OCI-LY7 (cell line): ENCODE results near the gene RCCD1. TPM values are rescaled to one million over a fixed set of nuclear protein-coding genes. Genes with fewer than 3 reads are reported as not detected.

Experiments used
- Bru-seq: library from RNA; stranded (reverse); fragments of 400-500 nt; gene quantifications from one replicate; lab custom pipeline; 2021; lab: Mats Ljungman, UMichigan
- BruChase-seq, 2 experiments: library from RNA; stranded (reverse); fragments of 400-500 nt; gene quantifications; one replicate each; lab custom pipeline; 2021; lab: Mats Ljungman, UMichigan
- BruUV-seq: library from RNA; stranded (reverse); fragments of 400-500 nt; replicated peaks from 2 replicates; lab custom pipeline; 2021; lab: Mats Ljungman, UMichigan
- CTCF ChIA-PET: fragments of 300-600 bp; sonication (Branson Sonifier 250); formaldehyde crosslinking; loops from one replicate; lab custom pipeline; 2022; ENCODE audit warnings: antibody characterized with exemption; ENCODE audit not compliant: unreplicated experiment; lab: Charles Lee
- POLR2A ChIA-PET: fragments of 300-600 bp; sonication (Branson Sonifier 250); formaldehyde crosslinking; loops from one replicate; lab custom pipeline; 2022; ENCODE audit warnings: antibody characterized with exemption; lab: Charles Lee
- DNase-seq: peaks from one replicate; pipeline ENCODE4 v3.0.0-alpha.2; 2015; ENCODE audit warnings: low spot score
- H2AFZ ChIP-seq: fragments of 200-600 bp; sonication (generic), shearing (Covaris generic); 2 replicates; pipeline ENCODE4 v1.6.1; 2014; ENCODE audit warnings: mild to moderate bottlenecking, antibody characterized with exemption, low read length, moderate library complexity
- H3K27ac ChIP-seq: fragments of 200-600 bp; sonication (generic); 2 replicates; pipeline ENCODE4 v1.5.1; 2014; ENCODE audit warnings: mixed run types, low read depth, mild to moderate bottlenecking, moderate library complexity, low read length, inconsistent platforms; ENCODE audit not compliant: poor library complexity, severe bottlenecking
- H3K36me3 ChIP-seq: fragments of 200-600 bp; sonication (generic); 2 replicates; pipeline ENCODE4 v1.6.1; 2014; ENCODE audit warnings: mild to moderate bottlenecking, antibody characterized with exemption, low read length, moderate library complexity, mixed read lengths; ENCODE audit not compliant: insufficient read depth
- H3K4me1 ChIP-seq: fragments of 200-600 bp; sonication (generic); 2 replicates; pipeline ENCODE4 v1.5.1; 2014; ENCODE audit warnings: mild to moderate bottlenecking, low read length; ENCODE audit not compliant: insufficient read depth, poor library complexity, severe bottlenecking
- H3K4me2 ChIP-seq: fragments of 200-600 bp; sonication (generic); 2 replicates; pipeline ENCODE4 v1.6.1; 2014; ENCODE audit warnings: mild to moderate bottlenecking, low read length
- H3K4me3 ChIP-seq: fragments of 200-600 bp; sonication (generic); 2 replicates; pipeline ENCODE4 v1.5.1; 2014; ENCODE audit warnings: mild to moderate bottlenecking, low read depth, low read length; ENCODE audit not compliant: poor library complexity, severe bottlenecking
- H3K79me2 ChIP-seq: fragments of 200-600 bp; sonication (generic); 2 replicates; pipeline ENCODE4 v1.6.1; 2016; ENCODE audit warnings: low read depth, mild to moderate bottlenecking, low read length, moderate library complexity, mixed read lengths; ENCODE audit not compliant: insufficient read depth
- H3K9me2 ChIP-seq: fragments of 200-600 bp; sonication (generic); 2 replicates; pipeline ENCODE4 v1.6.1; 2016; ENCODE audit warnings: mild to moderate bottlenecking, low read length, mixed read lengths; ENCODE audit not compliant: insufficient read depth
- H3K9me3 ChIP-seq: fragments of 200-600 bp; sonication (generic); 2 replicates; pipeline ENCODE4 v1.6.1; 2014; ENCODE audit warnings: mild to moderate bottlenecking, mixed run types, low read length, mixed read lengths
- H4K20me1 ChIP-seq: fragments of 200-600 bp; sonication (generic); 2 replicates; pipeline ENCODE4 v1.6.1; 2014; ENCODE audit warnings: mild to moderate bottlenecking, antibody characterized with exemption, low read length, moderate library complexity, mixed read lengths; ENCODE audit not compliant: insufficient read depth
- EZH2phosphoT487 ChIP-seq: fragments of 200-600 bp; sonication (generic); IDR thresholded peaks from 2 replicates; pipeline ENCODE4 v1.6.1; 2018; ENCODE audit warnings: low read depth, borderline replicate concordance, mild to moderate bottlenecking, mixed run types, antibody characterized with exemption, low read length, moderate library complexity, mixed read lengths
- intact Hi-C: fragments of 100-400 bp; cut with micrococcal nuclease; formaldehyde crosslinking; loops from one replicate; pipeline ENCODE4 v1.10.0; 2022; ENCODE audit not compliant: unreplicated experiment
- long read RNA-seq: library from polyadenylated mRNA; stranded (forward); transcript quantifications from one replicate; pipeline ENCODE4 v2.0.0, GENCODE V29; 2022
- total RNA-seq, 2 experiments: library from RNA; depleted of rRNA in 1 of 2; stranded (reverse); fragments of >200 nt in 1 of 2; shearing (Covaris generic) in 1 of 2; gene quantifications; 2 replicates each; pipeline ENCODE4 v1.2.3, GENCODE V29; 2014 to 2022
- TF ChIP-seq, protein P1 (sequence below): fragments of 200-600 bp; sonication (generic); conservative IDR thresholded peaks from 2 replicates; pipeline ENCODE4 v1.5.1; 2014; ENCODE audit warnings: mild to moderate bottlenecking, antibody characterized with exemption, low read length, moderate library complexity, mixed read lengths

The RCCD1 gene, protein sequence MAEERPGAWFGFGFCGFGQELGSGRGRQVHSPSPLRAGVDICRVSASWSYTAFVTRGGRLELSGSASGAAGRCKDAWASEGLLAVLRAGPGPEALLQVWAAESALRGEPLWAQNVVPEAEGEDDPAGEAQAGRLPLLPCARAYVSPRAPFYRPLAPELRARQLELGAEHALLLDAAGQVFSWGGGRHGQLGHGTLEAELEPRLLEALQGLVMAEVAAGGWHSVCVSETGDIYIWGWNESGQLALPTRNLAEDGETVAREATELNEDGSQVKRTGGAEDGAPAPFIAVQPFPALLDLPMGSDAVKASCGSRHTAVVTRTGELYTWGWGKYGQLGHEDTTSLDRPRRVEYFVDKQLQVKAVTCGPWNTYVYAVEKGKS
- 74.8 and 77.7 TPM in 2 replicates for total RNA-seq (2014; rRNA removed; shearing (Covaris generic))
- total RNA-seq (2022): 84.5 and 96.9 TPM in 2 replicates
- Bru-seq, nascent RNA: percentile 75 among the genes with signal in this experiment
- BruChase-seq, experiment 1, labeled RNA remaining after a 6-hour chase: percentile 80 among the genes with signal in this experiment
- BruChase-seq, experiment 2, labeled RNA remaining after a 2-hour chase: percentile 80 among the genes with signal in this experiment
- long read RNA-seq, transcript RCCD1-201 (8 exons, 2,689 nt): major isoform, 49 of 156 reads
- long read RNA-seq, partial matches to known transcripts: 64 of 156 reads
- long read RNA-seq, other reads (novel, unspliced or antisense): 40 of 156 reads

DNA sequence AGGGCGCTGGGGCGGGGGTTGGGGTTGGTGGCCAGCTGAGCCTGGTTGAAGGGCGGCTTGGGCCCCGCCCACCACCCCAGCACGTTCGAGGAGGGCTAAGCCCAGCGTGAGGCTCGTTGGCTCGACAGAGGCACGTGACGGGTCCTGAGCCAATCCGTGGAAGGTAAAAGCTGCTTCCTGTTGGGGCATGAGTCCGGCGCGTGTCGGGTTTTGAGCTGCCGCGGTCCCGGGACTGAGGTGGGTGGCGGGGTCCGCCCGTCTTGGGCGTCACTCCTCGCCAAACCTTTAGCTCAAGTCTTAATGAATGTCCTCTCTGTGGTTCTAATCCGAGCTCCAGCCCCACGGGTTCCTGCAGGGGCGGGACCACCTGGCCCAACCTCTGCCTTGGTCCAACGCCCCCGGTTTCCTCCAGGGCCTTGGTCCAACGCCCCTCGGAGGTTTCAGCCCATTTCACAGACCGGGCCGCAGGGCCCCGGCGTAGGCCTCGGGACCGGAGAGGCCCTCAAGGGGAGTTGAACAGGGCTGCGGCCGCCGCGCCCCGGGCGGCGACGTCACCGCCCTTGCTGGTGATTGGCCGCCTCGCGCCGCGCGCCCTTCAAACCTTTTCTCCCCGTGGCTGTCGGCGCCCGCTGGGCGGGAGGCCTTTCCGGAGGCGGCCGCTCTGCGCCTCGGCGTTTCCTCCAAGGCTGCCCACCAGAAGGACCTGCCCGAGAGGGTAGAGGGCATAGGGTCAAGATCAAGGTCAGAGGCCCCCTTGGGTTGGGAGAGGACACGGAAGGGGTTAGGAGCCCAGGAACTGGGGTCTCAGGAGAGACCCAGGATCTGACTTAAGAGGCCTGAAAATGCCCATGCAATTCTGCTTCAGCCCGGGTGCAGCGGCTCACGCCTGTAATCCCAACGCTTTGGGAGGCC is at the start of gene RCCD1:
RCCD1 (plus strand) TSS at position 173 of the 912 bp plus-strand sequence. CDS start 1,851 bp downstream, outside the sequence.
- peak within 1 kb of the TSS; percentile 99 for H3K4me2 ChIP-seq
- H3K4me3 ChIP-seq: peak within 1 kb of the TSS; percentile 71
- peak; percentile 98 for DNase-seq
- H3K79me2 ChIP-seq: peaks cover 12% of the 10 kb centered on the region
- H3K4me1 ChIP-seq: peaks cover 18% of the 10 kb centered on the region
- CTCF ChIA-PET: interaction anchor here (0.7 to 3.9 kb wide), 3 partner anchors 16 to 67 kb away, joined by 3 to 41 read pairs (median 4); partner anchors contain the start of genes HDDC3 and UNC45A
- no peaks in the 10 kb centered on the region for H3K9me2 ChIP-seq
- H2AFZ ChIP-seq: peak within 1 kb of the TSS; percentile 33; the same call in 1 of the 2 replicates
- TF ChIP-seq, protein P1, sequence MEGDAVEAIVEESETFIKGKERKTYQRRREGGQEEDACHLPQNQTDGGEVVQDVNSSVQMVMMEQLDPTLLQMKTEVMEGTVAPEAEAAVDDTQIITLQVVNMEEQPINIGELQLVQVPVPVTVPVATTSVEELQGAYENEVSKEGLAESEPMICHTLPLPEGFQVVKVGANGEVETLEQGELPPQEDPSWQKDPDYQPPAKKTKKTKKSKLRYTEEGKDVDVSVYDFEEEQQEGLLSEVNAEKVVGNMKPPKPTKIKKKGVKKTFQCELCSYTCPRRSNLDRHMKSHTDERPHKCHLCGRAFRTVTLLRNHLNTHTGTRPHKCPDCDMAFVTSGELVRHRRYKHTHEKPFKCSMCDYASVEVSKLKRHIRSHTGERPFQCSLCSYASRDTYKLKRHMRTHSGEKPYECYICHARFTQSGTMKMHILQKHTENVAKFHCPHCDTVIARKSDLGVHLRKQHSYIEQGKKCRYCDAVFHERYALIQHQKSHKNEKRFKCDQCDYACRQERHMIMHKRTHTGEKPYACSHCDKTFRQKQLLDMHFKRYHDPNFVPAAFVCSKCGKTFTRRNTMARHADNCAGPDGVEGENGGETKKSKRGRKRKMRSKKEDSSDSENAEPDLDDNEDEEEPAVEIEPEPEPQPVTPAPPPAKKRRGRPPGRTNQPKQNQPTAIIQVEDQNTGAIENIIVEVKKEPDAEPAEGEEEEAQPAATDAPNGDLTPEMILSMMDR: no peak
- TF ChIP-seq EZH2phosphoT487: no peak
- H3K9me3 ChIP-seq: no peaks in the 10 kb centered on the region
- peaks cover 62% of the 10 kb centered on the region for H3K36me3 ChIP-seq
- POLR2A ChIA-PET: interaction anchor here (0.7 to 6.1 kb wide), 8 partner anchors 12 to 763 kb away, joined by 3 to 58 read pairs (median 4); partner anchors contain the start of genes HDDC3, UNC45A and VPS33B
- intact Hi-C loops: loop anchor here (1.0 to 2.0 kb wide), 2 partner anchors 20 to 40 kb away; partner anchors contain the start of genes PRC1 and UNC45A
- H4K20me1 ChIP-seq: no peaks in the 10 kb centered on the region
- H3K27ac ChIP-seq: peak within 1 kb of the TSS; percentile 89
- BruUV-seq: no TSS peak

DNA sequence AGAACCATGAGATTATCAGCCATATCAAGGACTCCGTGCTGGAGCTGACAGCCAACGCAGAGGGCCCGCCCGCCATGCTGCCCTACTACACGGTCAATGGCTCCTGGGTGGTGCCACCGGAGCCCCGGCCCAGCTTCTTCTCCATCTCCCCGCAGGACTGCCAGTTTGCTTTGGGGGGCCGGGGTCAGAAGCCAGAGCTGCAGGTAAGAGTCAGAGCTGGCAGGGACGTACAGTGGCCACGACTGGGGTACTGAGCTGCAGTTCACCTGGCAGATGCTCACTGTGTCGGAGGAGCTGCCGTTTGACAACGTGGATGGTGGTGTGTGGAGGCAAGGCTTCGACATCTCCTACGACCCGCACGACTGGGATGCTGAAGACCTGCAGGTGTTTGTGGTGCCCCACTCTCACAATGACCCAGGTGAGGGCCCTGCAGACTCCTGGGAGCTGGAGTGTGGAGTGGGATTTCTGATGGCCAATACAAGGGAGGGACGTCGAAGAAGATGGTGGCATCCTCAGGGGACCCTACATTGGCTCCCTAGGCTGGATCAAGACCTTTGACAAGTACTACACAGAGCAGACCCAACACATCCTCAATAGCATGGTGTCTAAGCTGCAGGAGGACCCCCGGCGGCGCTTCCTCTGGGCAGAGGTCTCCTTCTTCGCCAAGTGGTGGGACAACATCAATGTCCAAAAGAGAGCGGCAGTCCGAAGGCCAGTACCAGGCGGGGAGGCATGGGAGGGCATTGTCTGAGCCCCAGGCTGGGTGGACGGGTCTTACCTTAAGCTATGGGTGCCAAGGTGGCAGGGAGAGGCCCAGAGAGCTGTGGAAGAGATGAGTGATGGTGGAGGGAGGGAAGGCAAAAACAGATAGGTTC is 49.1 kb upstream of the RCCD1 start:
- TF ChIP-seq, protein P1: no peak
- TF ChIP-seq EZH2phosphoT487: no peak
- ChIA-PET POLR2A (interaction anchor here (0.6 to 4.5 kb wide), 4 partner anchors 13 to 1027 kb away, joined by 3 to 24 read pairs (median 3); no protein-coding TSS in a partner anchor), CTCF (interaction anchor here (1.1 to 1.2 kb wide), 2 partner anchors 26 to 27 kb away, joined by 3 read pairs; partner anchors contain the start of gene HDDC3)
- no peaks in the 10 kb centered on the region for H3K9me3 ChIP-seq
- no peak overlapping the region for H3K4me2 ChIP-seq
- BruUV-seq: no TSS peak
- H3K4me3 ChIP-seq: no peak overlapping the region
- no peaks in the 10 kb centered on the region for H3K9me2 ChIP-seq
- no peak overlapping the region for H3K27ac ChIP-seq
- H3K36me3 ChIP-seq: no peaks in the 10 kb centered on the region
- no peaks in the 10 kb centered on the region for H4K20me1 ChIP-seq
- H3K79me2 ChIP-seq: no peaks in the 10 kb centered on the region
- H3K4me1 ChIP-seq: peaks cover 22% of the 10 kb centered on the region
- DNase-seq: no peak
- no peak overlapping the region for H2AFZ ChIP-seq
- intact Hi-C loops: no loop called here
